ENCODE results near the gene NBPF4.
A peak's percentile ranks its signal among the peaks of the same experiment; 100 is the strongest.
"Not testable (repeated sequence)": the region's sequence is repeated elsewhere in the genome, so short reads cannot be mapped to it uniquely, and the experiment has no call there.

The NBPF4 gene

DNA sequence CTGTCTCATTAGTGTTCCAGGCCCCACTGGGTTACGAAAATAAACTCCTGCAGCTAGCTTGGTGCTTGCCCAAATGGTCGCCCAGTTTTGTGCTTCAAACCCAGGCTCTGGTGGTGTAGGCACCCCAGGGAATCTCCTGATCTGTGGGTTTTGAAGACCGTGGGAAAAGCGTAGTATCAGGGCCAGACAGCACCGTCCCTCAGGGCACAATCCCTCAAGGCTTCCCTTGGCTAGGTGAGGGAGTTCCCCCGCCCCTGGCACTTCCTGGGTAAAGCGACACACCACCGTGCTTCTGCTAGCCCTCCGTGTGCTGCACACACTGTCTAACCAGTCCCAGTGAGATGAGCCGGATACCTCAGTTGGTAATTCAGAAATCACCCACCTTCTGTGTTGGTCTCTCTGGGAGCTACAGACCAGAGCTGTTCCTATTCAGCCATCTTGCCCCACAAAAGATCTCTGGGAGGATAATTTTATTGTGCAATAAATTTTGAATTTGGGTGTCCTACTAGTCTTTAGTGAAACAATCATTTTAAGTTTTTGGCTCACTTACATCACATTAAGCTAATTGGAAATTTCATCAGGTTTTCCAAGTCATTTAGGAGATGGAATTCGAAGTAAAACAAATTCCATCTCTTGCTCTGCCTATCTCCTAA, 34.3 kb downstream of the NBPF4 start:
- DNase-seq: no peak

DNA sequence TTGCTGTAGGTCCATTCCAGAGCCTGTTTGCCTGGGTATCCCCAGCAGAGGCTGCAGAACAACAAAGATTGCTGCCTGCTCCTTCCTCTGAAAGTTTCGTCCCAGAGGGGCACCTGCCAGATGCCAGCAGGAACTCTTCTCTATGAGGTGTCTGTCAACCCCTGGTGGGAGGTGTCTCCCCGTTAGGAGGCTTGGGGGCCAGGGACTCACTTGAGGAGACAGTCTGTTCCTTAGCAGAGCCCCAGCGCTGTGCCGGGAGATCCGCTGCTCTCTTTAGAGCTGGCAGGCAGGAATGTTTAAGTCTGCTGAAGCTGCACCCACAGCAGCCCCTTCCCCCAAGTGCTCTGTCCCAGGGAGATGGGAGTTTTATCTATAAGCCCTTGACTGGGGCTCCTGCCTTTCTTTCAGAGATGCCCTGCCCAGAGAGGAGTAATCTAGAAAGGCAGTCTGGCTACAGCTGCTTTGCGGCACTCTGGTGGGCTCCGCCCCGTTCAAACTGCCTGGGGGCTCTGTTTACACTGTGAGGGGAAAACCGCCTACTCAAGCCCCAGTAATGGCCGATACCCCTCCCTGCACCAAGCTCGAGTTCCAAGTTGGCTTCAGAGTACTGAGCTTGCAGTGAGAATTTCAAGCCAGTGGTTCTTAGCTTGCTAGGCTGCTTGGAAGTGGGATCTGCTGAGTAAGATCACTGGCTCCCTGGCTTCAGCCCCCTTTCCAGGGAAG, 35.0 kb downstream of the NBPF4 start:
- no peak for DNase-seq

DNA sequence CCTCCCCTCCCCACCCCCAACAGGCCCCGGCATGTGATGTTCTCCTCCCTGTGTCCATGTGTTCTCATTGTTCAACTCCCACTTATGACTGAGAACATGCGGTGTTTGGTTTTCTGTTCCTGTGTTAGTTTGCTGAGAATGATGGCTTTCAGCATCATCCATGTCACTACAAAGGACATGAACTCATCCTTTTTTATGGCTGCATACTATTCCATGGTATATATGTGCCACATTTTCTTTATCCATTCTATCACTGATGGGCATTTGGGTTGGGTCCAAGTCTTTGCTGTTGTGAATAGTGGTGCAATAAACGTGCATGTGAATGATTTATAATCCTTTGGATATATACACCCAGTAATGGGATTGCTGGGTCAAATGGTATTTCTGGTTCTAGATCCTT, 40.3 kb downstream of the NBPF4 start:
- DNase-seq: not testable (repeated sequence)

DNA sequence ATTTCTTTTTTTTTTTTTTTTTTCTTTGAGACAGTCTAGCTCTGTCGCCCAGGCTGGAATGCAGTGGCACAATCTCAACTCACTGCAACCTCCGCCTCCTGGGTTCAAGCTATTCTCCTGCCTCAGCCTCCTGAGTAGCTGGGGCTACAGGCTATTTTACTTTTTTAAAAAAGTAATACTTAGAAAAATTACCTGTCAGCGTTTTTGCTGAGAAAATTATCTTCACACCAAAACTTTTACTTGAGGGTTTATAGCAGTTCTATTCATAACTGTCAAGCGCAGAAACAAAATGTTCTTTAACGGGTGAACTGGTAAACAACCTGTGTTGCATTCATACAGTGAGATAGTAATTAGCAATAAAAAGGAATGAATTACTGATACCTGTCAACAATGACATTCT, 42.2 kb downstream of the NBPF4 start:
- DNase-seq: no peak

DNA sequence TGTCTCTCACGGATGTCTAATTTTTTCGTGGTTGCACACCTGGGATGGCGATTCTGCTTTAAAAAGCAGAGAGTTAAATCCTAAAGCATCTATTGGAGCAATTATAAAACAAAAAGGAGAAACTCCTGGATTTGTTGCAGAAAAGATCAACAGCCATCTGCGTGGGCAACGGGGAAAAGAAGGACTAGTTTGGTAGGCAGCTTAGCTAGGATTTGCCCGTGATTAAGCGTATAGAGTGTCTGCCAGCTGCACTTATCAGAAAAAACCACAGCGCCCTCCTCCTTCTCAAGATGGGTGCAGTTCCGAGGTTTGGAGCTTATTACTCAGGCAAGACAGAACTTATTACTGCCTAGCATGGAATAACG, 43.2 kb downstream of the NBPF4 start:
- peak; percentile 68 for DNase-seq

DNA sequence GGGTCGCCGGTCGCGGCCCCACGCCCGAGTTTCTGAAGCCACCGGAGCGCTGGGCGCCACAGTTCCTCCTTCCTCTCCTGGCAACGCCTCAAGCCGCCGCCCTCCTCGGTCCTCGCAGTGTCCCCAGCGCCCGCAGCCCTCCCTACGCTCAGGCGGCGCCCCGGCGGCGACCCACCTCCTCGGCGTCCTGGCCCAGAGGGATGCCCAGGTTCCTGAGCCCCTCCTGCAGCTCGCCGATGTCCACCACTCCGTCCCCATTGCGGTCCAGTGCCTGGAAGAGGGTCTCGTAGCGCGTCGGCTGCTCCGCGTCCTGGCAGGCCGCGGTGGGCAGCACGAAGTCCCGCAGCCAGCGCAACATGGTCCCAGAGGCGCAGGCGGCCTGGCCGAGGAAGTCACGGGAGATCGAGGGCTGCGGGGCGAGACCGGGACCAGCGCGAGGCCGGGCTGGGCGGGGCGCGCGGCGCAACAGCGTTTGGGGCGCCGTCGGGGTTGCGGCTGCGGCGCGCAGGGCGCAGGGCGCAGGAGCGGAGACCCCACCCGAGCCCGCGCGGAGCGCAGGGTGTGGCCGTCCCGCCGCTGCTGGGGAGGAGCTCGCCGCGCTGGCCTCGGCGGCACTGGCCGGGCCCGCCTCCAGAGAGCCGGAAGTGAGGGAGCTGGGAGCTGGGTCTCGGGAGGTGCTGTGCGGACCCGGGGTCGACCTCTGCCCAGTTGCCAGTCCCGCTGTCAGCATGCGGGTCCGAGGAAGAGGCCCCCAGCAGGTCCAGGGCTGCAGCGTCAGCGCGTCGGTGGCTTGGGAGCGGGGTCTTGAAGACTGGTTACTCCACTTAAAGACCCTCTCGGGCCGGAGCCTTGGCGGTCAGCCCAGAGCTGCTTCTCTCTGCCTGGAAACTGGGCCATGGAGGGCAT, 43.8 kb downstream of the NBPF4 start, which contains the start of gene SLC25A24:
Gene SLC25A24 (minus strand): TSS at position 563 of the 906 bp plus-strand sequence. CDS start 205 bp downstream, at position 358.
- peak; percentile 84 for DNase-seq

DNA sequence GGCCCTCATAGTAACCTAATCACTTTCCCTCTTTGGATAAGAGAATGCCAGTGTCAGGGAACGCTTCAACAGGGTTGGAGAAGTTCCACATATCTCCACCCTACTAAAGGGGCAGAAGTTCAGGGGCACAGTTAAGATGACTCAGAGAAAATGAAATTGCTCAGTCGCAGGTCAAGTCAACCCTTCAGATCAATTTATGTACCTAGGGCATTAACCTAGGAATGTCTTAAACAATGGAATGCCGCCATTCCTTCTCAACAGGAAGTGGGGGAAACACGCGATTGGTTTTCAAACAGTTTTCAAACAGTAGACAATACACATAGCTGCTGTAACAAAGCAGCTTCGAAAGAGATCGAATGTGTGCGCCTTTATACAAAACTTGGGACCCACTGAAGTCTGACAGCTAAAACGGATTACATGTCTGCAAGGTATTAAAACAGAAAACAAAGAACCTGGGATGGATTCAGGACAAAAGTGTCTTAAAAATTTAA, 44.6 kb downstream of the NBPF4 start:
- peak; percentile 20 for DNase-seq

DNA sequence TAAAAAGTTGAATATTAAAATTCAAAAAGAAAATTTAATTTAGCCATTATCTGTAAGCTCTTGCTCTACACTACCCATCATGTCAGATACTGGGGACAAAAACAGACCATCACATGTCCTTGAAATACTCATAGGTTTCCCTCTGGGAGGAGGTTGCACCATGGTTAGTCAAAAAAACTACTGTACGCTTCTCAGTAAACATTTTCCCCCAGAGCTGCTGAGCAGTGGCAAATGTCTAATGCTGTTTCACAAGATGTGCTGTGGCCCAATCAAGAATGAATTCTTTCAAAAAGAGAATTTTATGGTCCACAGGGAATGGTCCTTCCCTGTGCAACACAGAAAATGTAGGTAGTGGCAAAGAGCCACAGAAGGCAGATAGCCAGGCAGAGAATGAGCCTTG, 49.8 kb downstream of the NBPF4 start:
- DNase-seq: no peak

DNA sequence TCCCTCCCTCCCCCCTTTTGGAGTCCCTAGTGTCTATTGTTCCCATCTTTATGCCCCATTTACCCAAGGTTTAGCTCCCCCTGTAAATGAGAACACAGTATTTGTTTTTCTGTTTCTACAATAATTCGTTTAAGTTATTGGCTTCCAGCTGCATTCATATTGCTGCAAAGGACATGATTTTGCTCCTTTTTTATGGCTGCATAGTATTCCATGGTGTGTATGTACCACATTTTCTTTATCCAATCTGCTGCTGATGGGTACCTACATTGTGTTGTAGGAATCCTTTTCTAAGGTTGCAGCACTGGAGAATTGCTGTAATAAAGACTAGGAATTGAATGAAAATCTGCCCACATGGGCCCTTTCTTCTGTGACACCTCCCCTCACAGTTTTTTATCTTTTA, 50.5 kb downstream of the NBPF4 start:
- DNase-seq: no peak

DNA sequence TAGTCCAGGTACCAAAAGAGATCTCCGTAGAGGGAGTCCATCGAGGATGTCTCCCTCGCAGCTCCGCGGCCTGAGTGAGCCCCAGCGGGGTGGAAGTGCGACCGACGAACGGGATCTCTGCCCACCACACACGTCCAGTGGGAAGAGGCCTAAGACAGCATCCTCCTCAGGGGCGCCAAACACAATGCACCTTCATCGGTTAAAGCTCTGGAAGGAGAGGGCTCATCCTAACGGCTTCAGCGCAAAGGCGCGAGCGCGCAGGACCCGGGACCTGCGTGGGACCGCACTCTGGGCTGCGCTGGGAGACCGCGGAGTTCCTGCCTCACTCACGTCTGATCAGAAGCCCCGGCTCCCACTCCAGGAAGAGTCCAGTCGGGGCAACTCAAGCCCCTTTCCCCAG, 51.3 kb downstream of the NBPF4 start:
- DNase-seq: no peak

DNA sequence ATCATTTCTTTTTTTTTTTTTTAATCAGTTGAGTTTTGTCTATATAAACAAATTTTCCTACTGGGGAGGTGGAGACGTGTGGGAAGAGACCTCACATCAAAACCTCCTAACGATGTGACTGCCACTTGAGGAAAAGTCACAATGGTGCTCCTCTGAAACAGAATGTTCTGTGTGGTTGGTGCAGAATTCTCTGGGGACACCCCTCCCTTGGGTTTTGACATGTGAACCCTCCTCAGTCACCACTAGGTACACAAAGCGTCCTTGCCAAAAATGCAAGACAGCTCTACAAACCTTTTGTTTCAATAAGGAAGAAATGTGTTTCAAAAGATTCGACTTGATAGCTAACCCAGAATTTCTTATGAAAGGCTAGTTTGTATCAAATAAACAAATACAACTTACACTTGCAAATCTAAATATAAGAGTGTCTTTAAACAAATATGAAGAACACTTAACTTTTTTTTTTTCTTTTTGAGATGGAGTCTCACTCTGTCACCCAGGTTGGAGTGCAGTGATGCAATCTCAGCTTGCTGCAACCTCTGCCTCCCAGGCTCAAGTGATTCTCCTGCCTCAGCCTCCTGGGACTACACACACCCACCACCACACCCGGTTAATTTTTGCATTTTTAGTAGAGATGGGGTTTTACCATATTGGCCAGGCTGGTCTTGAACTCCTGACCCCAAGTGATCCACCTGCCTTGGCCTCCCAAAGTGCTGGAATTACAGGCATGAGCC, 53.0 kb downstream of the NBPF4 start:
- no peak for DNase-seq

DNA sequence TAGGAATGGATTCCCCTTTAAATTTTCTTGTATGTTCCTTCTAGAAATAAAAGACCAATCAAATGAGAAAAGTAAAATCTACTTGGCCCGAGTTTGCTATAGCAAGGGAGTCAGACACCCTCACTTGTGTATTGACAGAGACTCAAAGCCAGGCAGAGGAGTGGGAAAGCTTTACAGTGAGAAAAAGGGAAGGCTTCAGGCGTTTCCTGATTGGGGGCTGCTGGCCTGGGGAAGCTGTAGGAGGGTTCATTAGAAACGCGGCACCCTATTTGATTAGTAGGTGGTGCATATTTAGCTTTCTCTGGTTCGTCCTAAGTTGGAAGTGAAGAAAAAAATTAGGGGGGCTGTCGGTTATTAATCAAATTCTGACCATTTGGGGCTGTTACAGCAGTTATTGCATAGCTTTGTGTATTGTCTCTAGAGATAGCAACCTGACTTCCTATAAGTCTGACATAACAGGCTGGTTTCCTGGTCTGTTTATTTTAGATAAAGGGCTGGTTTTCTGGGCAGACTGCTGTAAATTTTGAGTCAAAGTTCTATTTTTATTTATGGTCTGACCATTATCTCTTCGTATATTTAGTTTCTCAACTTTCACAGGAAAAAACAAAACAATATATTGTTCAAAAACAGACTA, 53.8 kb downstream of the NBPF4 start:
- no peak for DNase-seq

DNA sequence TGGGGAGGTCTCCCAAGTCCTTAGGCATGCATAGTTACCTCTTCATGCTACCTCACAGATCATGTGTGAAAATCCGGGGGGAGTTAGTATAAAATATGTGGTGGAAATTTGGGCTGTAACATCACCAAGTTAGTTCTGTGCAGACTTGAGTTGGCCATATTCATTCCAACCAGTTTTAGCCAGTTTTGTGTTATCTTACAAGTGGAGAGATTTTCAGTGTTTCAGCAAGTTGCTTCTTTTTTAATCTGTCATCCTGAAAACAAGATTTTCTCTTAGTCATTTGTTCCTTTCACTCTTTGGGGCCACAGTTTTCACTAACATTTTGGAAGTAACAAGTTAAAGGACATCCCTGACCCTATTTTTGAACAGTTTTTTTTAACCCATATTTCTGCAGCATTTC, 55.1 kb downstream of the NBPF4 start:
- no peak for DNase-seq

DNA sequence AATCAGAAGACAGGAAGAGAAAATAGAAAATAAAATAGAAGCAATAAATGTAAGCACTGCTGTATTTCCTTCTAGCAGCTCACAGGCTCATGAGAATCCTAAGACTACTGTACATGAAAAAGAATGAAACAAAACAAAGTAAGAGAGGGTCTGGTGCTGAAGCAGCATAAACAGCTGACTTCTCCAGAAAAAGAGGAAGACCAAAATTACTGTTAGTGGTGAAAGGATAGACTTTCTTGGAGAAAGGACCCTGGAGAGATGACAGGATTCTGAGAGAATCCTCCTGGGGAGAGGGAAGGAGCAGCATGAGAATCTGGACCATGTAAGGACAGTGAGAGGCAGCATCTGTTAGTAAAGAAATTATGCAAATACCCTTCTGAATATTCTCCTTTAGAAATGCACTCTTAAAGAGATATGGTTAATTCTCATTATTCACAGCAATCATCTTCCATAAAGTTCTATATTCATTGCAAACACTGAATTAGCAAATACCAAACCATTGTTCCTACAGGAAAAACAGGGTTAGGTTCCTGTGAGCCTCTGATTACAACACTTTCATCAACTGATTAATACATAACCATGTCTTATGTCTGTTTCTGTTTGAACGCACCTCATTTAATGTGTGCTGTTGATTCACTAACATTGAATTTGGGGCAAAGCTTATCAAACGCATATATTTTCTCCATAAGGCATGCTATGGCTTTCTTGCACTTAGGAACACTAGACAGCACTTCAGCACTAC, 60.7 kb downstream of the NBPF4 start:
- peak; percentile 8 for DNase-seq

DNA sequence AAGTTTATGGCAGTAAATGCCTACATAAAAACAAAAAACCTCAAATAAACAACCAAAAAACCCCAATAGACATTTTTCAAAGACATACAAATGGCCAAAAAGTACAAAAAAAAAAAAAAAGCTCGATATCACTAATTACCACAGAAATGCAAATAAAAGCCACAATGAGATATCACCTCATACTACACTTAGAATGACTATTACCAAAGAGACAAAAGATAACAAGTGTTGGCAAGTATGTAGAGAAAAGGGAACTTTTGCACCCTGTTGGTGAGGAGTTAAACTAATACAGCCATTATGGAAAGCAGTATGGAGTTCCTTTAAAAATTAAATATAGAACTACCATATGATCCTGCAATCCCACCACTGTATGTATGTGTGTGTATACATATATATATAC, 64.9 kb downstream of the NBPF4 start:
- no peak for DNase-seq
